Ascending aorta (tissue), 2 donors: Measurements from ENCODE around the gene GLMP. TPM values are rescaled to one million over a fixed set of nuclear protein-coding genes. Genes with fewer than 3 reads are reported as not detected.

ENCODE experiments used
- DNase-seq, 2 donors: peaks; one replicate each; pipeline ENCODE4 v3.0.0-alpha.2; 2019; ENCODE audit warnings: low spot score in 2 of 2
- H3K27ac ChIP-seq, 2 donors: fragments of 200-600 bp; sonication (generic); one replicate each; pipeline ENCODE4 v1.5.1; 2016 to 2017; ENCODE audit warnings: mild to moderate bottlenecking in 1 of 2
- H3K27me3 ChIP-seq: fragments of 200-600 bp; sonication (generic); one replicate; pipeline ENCODE4 v1.5.1; 2017
- H3K36me3 ChIP-seq, 2 donors: fragments of 200-600 bp; sonication (generic); one replicate each; pipeline ENCODE4 v1.5.1; 2016
- H3K4me1 ChIP-seq, 2 donors: fragments of 200-600 bp; sonication (generic); one replicate each; pipeline ENCODE4 v1.5.1; 2016 to 2017; ENCODE audit warnings: mild to moderate bottlenecking in 1 of 2
- H3K4me3 ChIP-seq, 2 donors: fragments of 200-600 bp; sonication (generic); one replicate each; pipeline ENCODE4 v1.5.1; 2016 to 2017; ENCODE audit warnings: mild to moderate bottlenecking in 1 of 2
- H3K9me3 ChIP-seq, 2 donors: fragments of 200-600 bp; sonication (generic); one replicate each; pipeline ENCODE4 v1.5.1; 2016
- CTCF ChIP-seq, 3 experiments: fragments of 200-600 bp in 2 of 3; fragments of 450-650 bp in 1 of 3; sonication (generic) in 2 of 3; IDR thresholded peaks; one replicate each; pipeline ENCODE4 v1.5.1; 2016 to 2019; ENCODE audit warnings: antibody characterized with exemption in 3 of 3, mild to moderate bottlenecking in 1 of 3, moderate library complexity in 1 of 3
- intact Hi-C: fragments of 100-400 bp; cut with DNase I; formaldehyde crosslinking; loops from one replicate; pipeline ENCODE4 v1.15.1; 2023
- total RNA-seq: library from RNA; depleted of rRNA; stranded (reverse); fragments of >200 nt; gene quantifications from one replicate; pipeline ENCODE4 v1.1.0, GENCODE V29; 2016

Gene GLMP
- total RNA-seq, 1 donor from 2014 or later, result 58.0 TPM

- no peaks in the 10 kb centered on the region for H3K9me3 ChIP-seq
- no peak for TF ChIP-seq CTCF (IDR thresholded peaks at IDR 0.05)
- peaks cover 0 to 10% of the 10 kb centered on the region in 2 donors for H3K4me1 ChIP-seq
- intact Hi-C loops, result no loop called here
- no peaks in the 10 kb centered on the region for H3K27me3 ChIP-seq
- H3K4me3 ChIP-seq, result peak overlapping the region in 1 of 2 donors; percentile 50
- H3K36me3 ChIP-seq, result peaks cover 11 to 13% of the 10 kb centered on the region in 2 donors
- DNase-seq, result no peak
- H3K27ac ChIP-seq, result no peak overlapping the region
Measured at GRCh38 chr1:156245451-156246232, 49.8 kb downstream of the GLMP start.

- intact Hi-C loops, result no loop called here
- no peak for DNase-seq
- H3K36me3 ChIP-seq, result peaks cover 5 to 7% of the 10 kb centered on the region in 2 donors
- no peak for TF ChIP-seq CTCF (IDR thresholded peaks at IDR 0.05)
- H3K4me3 ChIP-seq, result no peak overlapping the region
- H3K4me1 ChIP-seq, result peaks cover 0 to 10% of the 10 kb centered on the region in 2 donors
- H3K27ac ChIP-seq, result no peak overlapping the region
- H3K9me3 ChIP-seq, result no peaks in the 10 kb centered on the region
- H3K27me3 ChIP-seq, result no peaks in the 10 kb centered on the region
Measured at GRCh38 chr1:156244712-156245111, 50.8 kb downstream of the GLMP start.

- DNase-seq, result no peak
- no peak for TF ChIP-seq CTCF (IDR thresholded peaks at IDR 0.05)
- Histone ChIP-seq H3K4me1 (peaks cover 0 to 10% of the 10 kb centered on the region in 2 donors), H3K36me3 (peaks cover 0 to 11% of the 10 kb centered on the region in 2 donors), H3K9me3 (no peaks in the 10 kb centered on the region), H3K4me3 (no peak overlapping the region), H3K27me3 (no peaks in the 10 kb centered on the region), H3K27ac (no peak overlapping the region)
- intact Hi-C loops, result no loop called here
Measured at GRCh38 chr1:156244126-156244525, 51.4 kb downstream of the GLMP start.

- peaks cover 13 to 25% of the 10 kb centered on the region in 2 donors for H3K36me3 ChIP-seq
- H3K4me1 ChIP-seq, result peaks cover 0 to 8% of the 10 kb centered on the region in 2 donors
- no peak overlapping the region for H3K27ac ChIP-seq
- H3K4me3 ChIP-seq, result no peak overlapping the region
- intact Hi-C loops, result no loop called here
- TF ChIP-seq CTCF (IDR thresholded peaks at IDR 0.05), result no peak
- no peaks in the 10 kb centered on the region for H3K9me3 ChIP-seq
- no peak for DNase-seq
- no peaks in the 10 kb centered on the region for H3K27me3 ChIP-seq
Measured at GRCh38 chr1:156242738-156243137, 52.7 kb downstream of the GLMP start.

Other genes with a start within 250 kb of the GLMP start
- gene UBQLN4, start 241.9 kb downstream of the GLMP start, total RNA-seq, result 28.7 TPM
- 43.9 TPM for gene LAMTOR2, start 240.9 kb downstream of the GLMP start, total RNA-seq
- not detected for gene RAB25, start 234.5 kb downstream of the GLMP start, total RNA-seq
- 1.3 TPM for gene MEX3A, start 213.2 kb downstream of the GLMP start, total RNA-seq
- 783 TPM for gene LMNA, start 181.0 kb downstream of the GLMP start, total RNA-seq
- 0.64 TPM for gene SEMA4A, start 142.1 kb downstream of the GLMP start, total RNA-seq
- 13.5 TPM for gene SLC25A44, start 101.6 kb downstream of the GLMP start, total RNA-seq
- gene PMF1, start 82.7 kb downstream of the GLMP start, total RNA-seq, result 61.4 TPM
- gene BGLAP, start 53.5 kb downstream of the GLMP start, total RNA-seq, result 19.1 TPM
- not detected for gene PAQR6, start 47.6 kb downstream of the GLMP start, total RNA-seq
- 76.5 TPM for gene SMG5, start 12.9 kb downstream of the GLMP start, total RNA-seq
- gene TMEM79, start 11.4 kb downstream of the GLMP start, total RNA-seq, result not detected
- not detected for gene VHLL, start 3.6 kb upstream of the GLMP start, total RNA-seq
- gene CCT3, start 42.6 kb upstream of the GLMP start, total RNA-seq, result 109 TPM
- not detected for gene TSACC, start 42.8 kb upstream of the GLMP start, total RNA-seq
- not detected for gene RHBG, start 73.5 kb upstream of the GLMP start, total RNA-seq
- gene MEF2D, start 205.1 kb upstream of the GLMP start, total RNA-seq, result 106 TPM